ENCODE measurements around the gene ZBTB7B. TPM values are rescaled to one million over a fixed set of nuclear protein-coding genes. Genes with fewer than 3 reads are reported as not detected.

ZBTB7B gene
- polyA plus RNA-seq, 2 of the 4 experiments (the other 2 are of a cell fraction) = 20.5 to 30.7 TPM

DNA sequence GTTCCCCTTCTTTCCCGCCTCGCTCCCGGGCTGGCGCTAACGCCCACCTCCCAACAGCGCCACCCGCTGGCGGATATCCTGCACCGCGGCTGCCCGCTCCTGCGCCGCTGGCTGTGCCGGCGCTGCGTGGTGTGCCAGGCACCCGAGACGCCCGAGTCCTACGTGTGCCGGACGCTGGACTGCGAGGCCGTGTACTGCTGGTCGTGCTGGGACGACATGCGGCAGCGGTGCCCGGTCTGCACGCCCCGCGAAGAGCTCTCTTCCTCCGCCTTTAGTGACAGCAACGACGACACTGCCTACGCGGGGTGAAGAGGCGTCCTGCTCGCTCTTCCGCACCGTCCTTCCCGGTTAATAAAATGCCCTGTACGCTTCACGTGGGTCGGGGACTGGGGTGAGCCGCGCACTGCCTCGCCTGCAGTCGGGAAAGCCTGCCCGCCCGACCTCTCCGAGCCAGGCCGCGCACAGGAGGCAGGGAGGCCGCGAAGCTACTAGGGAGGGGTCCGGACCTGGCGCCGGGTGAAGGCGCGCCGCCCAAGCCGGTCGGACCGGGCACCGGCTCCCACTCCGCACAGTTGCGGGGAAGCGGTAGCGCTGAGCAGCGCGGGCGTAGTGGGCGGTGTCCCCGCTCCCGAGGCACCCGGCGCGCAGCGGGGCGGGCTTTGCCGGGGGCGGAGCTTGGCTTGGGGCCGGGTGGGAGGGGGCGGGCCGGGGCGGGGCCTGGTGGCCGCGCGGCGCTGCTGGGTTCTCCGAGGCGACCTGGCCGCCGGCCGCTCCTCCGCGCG lies 48.1 kb downstream of the ZBTB7B start, which contains the start of gene ADAM15 (continued):
- TF ChIP-seq, protein P1, sequence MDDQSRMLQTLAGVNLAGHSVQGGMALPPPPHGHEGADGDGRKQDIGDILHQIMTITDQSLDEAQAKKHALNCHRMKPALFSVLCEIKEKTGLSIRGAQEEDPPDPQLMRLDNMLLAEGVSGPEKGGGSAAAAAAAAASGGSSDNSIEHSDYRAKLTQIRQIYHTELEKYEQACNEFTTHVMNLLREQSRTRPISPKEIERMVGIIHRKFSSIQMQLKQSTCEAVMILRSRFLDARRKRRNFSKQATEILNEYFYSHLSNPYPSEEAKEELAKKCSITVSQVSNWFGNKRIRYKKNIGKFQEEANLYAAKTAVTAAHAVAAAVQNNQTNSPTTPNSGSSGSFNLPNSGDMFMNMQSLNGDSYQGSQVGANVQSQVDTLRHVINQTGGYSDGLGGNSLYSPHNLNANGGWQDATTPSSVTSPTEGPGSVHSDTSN (IDR thresholded peaks at IDR 0.05) = peak; percentile 42; the same call in 1 of the 2 replicates
- TF ChIP-seq CEBPB (IDR thresholded peaks at IDR 0.05) (no peak), FOXS1 (CRISPR knock-in tag; IDR thresholded peaks at IDR 0.05) (no peak), ZSCAN20 (CRISPR knock-in tag; IDR thresholded peaks at IDR 0.05) (no peak), KDM5A (IDR thresholded peaks at IDR 0.05) (no peak), ZNF302 (CRISPR knock-in tag; IDR thresholded peaks at IDR 0.05) (no peak), MAX (IDR thresholded peaks at IDR 0.05) (peak; percentile 97), JUN (IDR thresholded peaks at IDR 0.05) (0 out of 5 replicates have a peak, but pooled peaks of 1 of the 2 experiments have one; percentile 16), CBX2 (IDR thresholded peaks at IDR 0.05; ENCODE audit: borderline replicate concordance, low read depth) (no peak), RAD21 (conservative IDR thresholded peaks at IDR 0.05 in 1 of 2, IDR thresholded peaks at IDR 0.05 in 1 of 2) (peak; percentile 54 to 60), RCOR1 (IDR thresholded peaks at IDR 0.05; ENCODE audit: low read depth, low read length) (no peak), NR3C1 (IDR thresholded peaks at IDR 0.05) (no peak), HOXB13 (CRISPR knock-in tag; IDR thresholded peaks at IDR 0.05; ENCODE audit: low read depth) (no peak)

GRCh38 chr1:155051342-155051776 lies 48.8 kb downstream of the ZBTB7B start:
- H3K27ac ChIP-seq = peak overlapping the region; percentile 93 to 94
- 0% methylated on average over 14 of the region's 31 CpGs for WGBS (ENCODE audit: missing lambda C conversion rate)
- FAIRE-seq = no peak

GRCh38 chr1:155051777-155052398 lies 49.3 kb downstream of the ZBTB7B start:
- H3K4me1 ChIP-seq = peaks cover 22% of the 10 kb centered on the region
- no peak for FAIRE-seq
- H3K9me3 ChIP-seq = no peaks in the 10 kb centered on the region
- peak in 1 of 2 experiments; percentile 61 for DNase-seq (ENCODE audit: low read depth in 1 of 2, low spot score in 1 of 2)
- under 1% methylated on average over 14 of the region's 27 CpGs for WGBS (ENCODE audit: missing lambda C conversion rate)
- peak; percentile 45 to 55 for ATAC-seq
- H3K4me2 ChIP-seq = peak overlapping the region; percentile 97
- H3K27ac ChIP-seq = peak overlapping the region; percentile 93 to 94
- CTCF ChIA-PET = interaction anchor here (1.1 to 27.3 kb wide), 8 partner anchors 9 to 572 kb away, joined by 3 to 350 read pairs (median 4); partner anchors contain the start of genes EFNA3 and EFNA4
- peak overlapping the region; percentile 94 for H3K4me3 ChIP-seq
- POLR2A ChIA-PET = interaction anchor here (1.3 kb wide), 1 partner anchor 13 kb away, joined by 3 read pairs; no protein-coding TSS in a partner anchor
- TF ChIP-seq HOXB5 (CRISPR knock-in tag; IDR thresholded peaks at IDR 0.05) = no peak
- TF ChIP-seq, protein P2, sequence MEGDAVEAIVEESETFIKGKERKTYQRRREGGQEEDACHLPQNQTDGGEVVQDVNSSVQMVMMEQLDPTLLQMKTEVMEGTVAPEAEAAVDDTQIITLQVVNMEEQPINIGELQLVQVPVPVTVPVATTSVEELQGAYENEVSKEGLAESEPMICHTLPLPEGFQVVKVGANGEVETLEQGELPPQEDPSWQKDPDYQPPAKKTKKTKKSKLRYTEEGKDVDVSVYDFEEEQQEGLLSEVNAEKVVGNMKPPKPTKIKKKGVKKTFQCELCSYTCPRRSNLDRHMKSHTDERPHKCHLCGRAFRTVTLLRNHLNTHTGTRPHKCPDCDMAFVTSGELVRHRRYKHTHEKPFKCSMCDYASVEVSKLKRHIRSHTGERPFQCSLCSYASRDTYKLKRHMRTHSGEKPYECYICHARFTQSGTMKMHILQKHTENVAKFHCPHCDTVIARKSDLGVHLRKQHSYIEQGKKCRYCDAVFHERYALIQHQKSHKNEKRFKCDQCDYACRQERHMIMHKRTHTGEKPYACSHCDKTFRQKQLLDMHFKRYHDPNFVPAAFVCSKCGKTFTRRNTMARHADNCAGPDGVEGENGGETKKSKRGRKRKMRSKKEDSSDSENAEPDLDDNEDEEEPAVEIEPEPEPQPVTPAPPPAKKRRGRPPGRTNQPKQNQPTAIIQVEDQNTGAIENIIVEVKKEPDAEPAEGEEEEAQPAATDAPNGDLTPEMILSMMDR (IDR thresholded peaks at IDR 0.05) = no peak
- no peak for TF ChIP-seq ZFP36 (IDR thresholded peaks at IDR 0.05; ENCODE audit: borderline replicate concordance, partially characterized antibody)
- no peak for TF ChIP-seq TP53 (CRISPR knock-in tag; IDR thresholded peaks at IDR 0.05)
- TF ChIP-seq TFCP2L1 (CRISPR knock-in tag; IDR thresholded peaks at IDR 0.05) = no peak
- TF ChIP-seq, protein P3, sequence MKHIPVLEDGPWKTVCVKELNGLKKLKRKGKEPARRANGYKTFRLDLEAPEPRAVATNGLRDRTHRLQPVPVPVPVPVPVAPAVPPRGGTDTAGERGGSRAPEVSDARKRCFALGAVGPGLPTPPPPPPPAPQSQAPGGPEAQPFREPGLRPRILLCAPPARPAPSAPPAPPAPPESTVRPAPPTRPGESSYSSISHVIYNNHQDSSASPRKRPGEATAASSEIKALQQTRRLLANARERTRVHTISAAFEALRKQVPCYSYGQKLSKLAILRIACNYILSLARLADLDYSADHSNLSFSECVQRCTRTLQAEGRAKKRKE (CRISPR knock-in tag; IDR thresholded peaks at IDR 0.05; ENCODE audit: low read depth) = no peak
- no peak for TF ChIP-seq RARB (CRISPR knock-in tag; IDR thresholded peaks at IDR 0.05)
- TF ChIP-seq FOXS1 (CRISPR knock-in tag; IDR thresholded peaks at IDR 0.05) = no peak
- no peak for TF ChIP-seq HOXA7 (CRISPR knock-in tag; IDR thresholded peaks at IDR 0.05)
- TF ChIP-seq RCOR1 (IDR thresholded peaks at IDR 0.05; ENCODE audit: low read depth, low read length) = no peak
- no peak for TF ChIP-seq EP300 (IDR thresholded peaks at IDR 0.05)
- no peak for TF ChIP-seq USF2 (IDR thresholded peaks at IDR 0.05)

More at GRCh38 chr1:155051342-155051776, 48.8 kb downstream of the ZBTB7B start:
- TF ChIP-seq PHF8 (IDR thresholded peaks at IDR 0.05; ENCODE audit: borderline replicate concordance, low read depth) (peak; percentile 44; the same call in 1 of the 2 replicates), BCL3 (IDR thresholded peaks at IDR 0.05) (peak; percentile 46; the same call in 1 of the 3 replicates), HOXB5 (CRISPR knock-in tag; IDR thresholded peaks at IDR 0.05) (no peak), POLR2A (IDR thresholded peaks at IDR 0.05; ENCODE audit: low read length) (peak; percentile 35)
- ATAC-seq (peak in 1 of 2 experiments; percentile 23; a peak in 4 of 6 replicates), DNase-seq (ENCODE audit: low read depth in 1 of 2, low spot score in 1 of 2) (no peak)
- POLR2A ChIA-PET = interaction anchor here (0.7 to 1.4 kb wide), 8 partner anchors 8 to 81 kb away, joined by 3 to 6 read pairs (median 4); partner anchors contain the start of gene SHC1
- Histone ChIP-seq H3K9me3 (no peaks in the 10 kb centered on the region), H3K4me1 (peaks cover 22% of the 10 kb centered on the region), H3K4me3 (peak overlapping the region; percentile 94), H3K4me2 (peak overlapping the region; percentile 97)
- CTCF ChIA-PET = interaction anchor here (1.0 to 27.3 kb wide), 11 partner anchors 10 to 447 kb away, joined by 3 to 350 read pairs (median 3); partner anchors contain the start of genes EFNA3, EFNA4 and KRTCAP2

All from A549 (cell line).